IPS-15b (cell line): ENCODE measurements around the gene LRFN2.

Source experiments
- H3K27me3 ChIP-seq: one replicate; pipeline ENCODE4 v1.6.1; 2013; ENCODE audit warnings: low read length; ENCODE audit not compliant: control insufficient read depth, insufficient read depth
- H3K36me3 ChIP-seq: one replicate; pipeline ENCODE4 v1.6.1; 2013; ENCODE audit warnings: low read length; ENCODE audit not compliant: control insufficient read depth, insufficient read depth
- H3K4me1 ChIP-seq: one replicate; pipeline ENCODE4 v1.6.1; 2013; ENCODE audit warnings: mild to moderate bottlenecking, low read length; ENCODE audit not compliant: control insufficient read depth, insufficient read depth
- H3K4me3 ChIP-seq: one replicate; pipeline ENCODE4 v1.5.1; 2013; ENCODE audit warnings: low read depth, low read length
- H3K9ac ChIP-seq: one replicate; pipeline ENCODE4 v1.6.1; 2013; ENCODE audit warnings: low read depth, mild to moderate bottlenecking, low read length
- H3K9me3 ChIP-seq: one replicate; pipeline ENCODE4 v1.6.1; 2013; ENCODE audit warnings: mild to moderate bottlenecking, low read length; ENCODE audit not compliant: control insufficient read depth, insufficient read depth

The LRFN2 gene

DNA sequence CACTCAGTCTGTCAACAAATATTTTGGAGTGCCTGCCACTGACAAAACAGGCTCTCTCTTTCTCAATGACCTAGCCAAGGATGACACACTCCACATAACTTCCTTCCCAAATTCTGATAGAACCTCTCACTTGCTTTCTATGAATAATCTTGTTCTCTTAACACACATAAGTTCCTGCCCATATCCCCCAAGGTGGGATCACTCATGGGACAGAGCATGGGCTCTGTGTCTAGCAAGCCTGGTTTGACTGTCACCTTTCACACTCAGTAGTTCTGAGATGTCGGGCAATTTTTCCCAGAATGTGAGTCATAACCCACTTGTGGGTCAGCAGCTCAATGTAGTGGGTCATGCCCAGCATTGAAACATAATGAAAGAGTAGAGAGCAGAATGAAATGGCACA is 78.1 kb downstream of the LRFN2 start:
- Histone ChIP-seq H3K4me1 (no peaks in the 10 kb centered on the region), H3K4me3 (no peak overlapping the region), H3K36me3 (no peaks in the 10 kb centered on the region), H3K27me3 (no peaks in the 10 kb centered on the region), H3K9ac (no peak overlapping the region), H3K9me3 (no peaks in the 10 kb centered on the region)

- no peaks in the 10 kb centered on the region for H3K4me1 ChIP-seq
- no peaks in the 10 kb centered on the region for H3K36me3 ChIP-seq
- H3K9ac ChIP-seq, result no peak overlapping the region
- H3K4me3 ChIP-seq, result no peak overlapping the region
- H3K9me3 ChIP-seq, result no peaks in the 10 kb centered on the region
- no peaks in the 10 kb centered on the region for H3K27me3 ChIP-seq
Observed at GRCh38 chr6:40506954-40507353, 80.2 kb downstream of the LRFN2 start.

GRCh38 chr6:40505191-40505810 is 81.9 kb downstream of the LRFN2 start:
- Histone ChIP-seq H3K4me3 (no peak overlapping the region), H3K27me3 (no peaks in the 10 kb centered on the region), H3K9ac (no peak overlapping the region), H3K4me1 (no peaks in the 10 kb centered on the region), H3K36me3 (no peaks in the 10 kb centered on the region), H3K9me3 (no peaks in the 10 kb centered on the region)

DNA sequence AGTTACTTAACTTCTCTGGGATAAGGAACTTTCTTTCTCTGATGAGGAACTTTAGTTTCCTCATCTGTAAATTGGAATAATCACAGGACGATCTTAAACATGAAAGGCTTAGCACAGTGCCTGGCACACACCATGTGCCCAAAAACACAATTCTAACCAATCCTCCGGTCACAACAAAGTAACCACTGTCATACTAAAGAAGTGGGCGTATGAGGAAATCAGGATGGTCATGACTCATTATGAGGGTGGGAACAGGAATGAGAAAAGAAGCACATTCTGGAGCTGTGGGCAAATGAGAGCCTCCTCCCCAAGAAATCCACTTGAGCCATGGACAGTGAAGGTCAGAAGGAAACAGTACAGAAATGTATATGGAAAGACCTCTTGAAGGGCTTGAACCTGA is 82.9 kb downstream of the LRFN2 start:
- Histone ChIP-seq H3K4me3 (no peak overlapping the region), H3K27me3 (no peaks in the 10 kb centered on the region), H3K4me1 (no peaks in the 10 kb centered on the region), H3K9ac (no peak overlapping the region), H3K9me3 (no peaks in the 10 kb centered on the region), H3K36me3 (no peaks in the 10 kb centered on the region)

- no peaks in the 10 kb centered on the region for H3K9me3 ChIP-seq
- no peak overlapping the region for H3K9ac ChIP-seq
- H3K4me3 ChIP-seq, result no peak overlapping the region
- H3K36me3 ChIP-seq, result no peaks in the 10 kb centered on the region
- no peaks in the 10 kb centered on the region for H3K4me1 ChIP-seq
- H3K27me3 ChIP-seq, result no peaks in the 10 kb centered on the region
Observed at GRCh38 chr6:40500227-40500626, 86.9 kb downstream of the LRFN2 start.

- Histone ChIP-seq H3K36me3 (no peaks in the 10 kb centered on the region), H3K9ac (no peak overlapping the region), H3K27me3 (no peaks in the 10 kb centered on the region), H3K9me3 (no peaks in the 10 kb centered on the region), H3K4me1 (no peaks in the 10 kb centered on the region), H3K4me3 (no peak overlapping the region)
Observed at GRCh38 chr6:40499215-40499614, 87.9 kb downstream of the LRFN2 start.

- Histone ChIP-seq H3K36me3 (no peaks in the 10 kb centered on the region), H3K9me3 (no peaks in the 10 kb centered on the region), H3K27me3 (no peaks in the 10 kb centered on the region), H3K9ac (no peak overlapping the region), H3K4me1 (no peaks in the 10 kb centered on the region), H3K4me3 (no peak overlapping the region)
Observed at GRCh38 chr6:40498148-40498547, 89.0 kb downstream of the LRFN2 start.

- Histone ChIP-seq H3K4me3 (no peak overlapping the region), H3K36me3 (no peaks in the 10 kb centered on the region), H3K9ac (no peak overlapping the region), H3K4me1 (peaks cover 2% of the 10 kb centered on the region), H3K27me3 (no peaks in the 10 kb centered on the region), H3K9me3 (no peaks in the 10 kb centered on the region)
Observed at GRCh38 chr6:40492187-40492586, 95.0 kb downstream of the LRFN2 start.

DNA sequence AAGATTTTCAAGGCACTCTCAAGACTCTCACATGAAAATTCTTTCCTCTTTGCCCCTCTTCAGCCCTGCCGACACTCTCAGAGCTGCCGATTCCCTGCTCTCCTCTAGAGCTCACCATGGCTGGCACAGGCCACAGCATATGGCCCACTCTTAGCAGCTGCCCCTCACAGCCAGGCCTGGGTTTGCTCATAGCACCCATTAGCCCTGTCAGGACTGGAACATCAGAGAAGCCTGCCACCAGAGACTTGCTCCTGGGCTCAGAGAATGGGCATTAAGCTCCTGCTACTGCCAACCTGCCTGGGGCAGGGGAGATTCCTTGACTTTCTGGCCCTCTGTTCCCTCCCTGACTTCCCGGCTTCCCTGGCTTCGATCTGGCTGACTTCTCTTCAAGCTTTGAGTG is 96.7 kb downstream of the LRFN2 start:
- Histone ChIP-seq H3K4me3 (no peak overlapping the region), H3K9me3 (no peaks in the 10 kb centered on the region), H3K36me3 (no peaks in the 10 kb centered on the region), H3K4me1 (peaks cover 2% of the 10 kb centered on the region), H3K9ac (no peak overlapping the region), H3K27me3 (no peaks in the 10 kb centered on the region)

GRCh38 chr6:40489798-40490197 is 97.4 kb downstream of the LRFN2 start:
- no peak overlapping the region for H3K9ac ChIP-seq
- no peaks in the 10 kb centered on the region for H3K9me3 ChIP-seq
- H3K36me3 ChIP-seq, result no peaks in the 10 kb centered on the region
- H3K4me3 ChIP-seq, result no peak overlapping the region
- no peaks in the 10 kb centered on the region for H3K27me3 ChIP-seq
- H3K4me1 ChIP-seq, result peaks cover 2% of the 10 kb centered on the region

DNA sequence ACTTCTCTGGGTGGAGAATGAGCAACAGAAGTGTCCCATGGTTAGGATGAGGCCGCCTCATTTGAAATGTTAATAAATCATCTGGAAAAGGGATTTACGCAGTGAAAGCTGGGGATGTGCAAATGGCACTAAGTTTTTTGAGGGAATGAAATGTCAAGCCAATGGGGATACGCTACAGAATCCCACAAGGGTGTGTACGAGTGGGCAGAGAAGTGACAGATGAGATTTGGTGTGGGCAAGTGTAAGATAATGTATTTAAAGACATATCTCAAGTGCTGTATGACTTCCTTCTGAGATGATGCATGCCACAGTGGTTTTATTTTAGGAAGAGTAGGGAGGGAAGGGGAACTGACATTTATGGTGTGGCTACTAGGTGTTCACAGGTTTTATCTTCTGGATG is 100.6 kb downstream of the LRFN2 start:
- H3K4me1 ChIP-seq, result peaks cover 3% of the 10 kb centered on the region
- no peak overlapping the region for H3K9ac ChIP-seq
- no peaks in the 10 kb centered on the region for H3K9me3 ChIP-seq
- no peaks in the 10 kb centered on the region for H3K36me3 ChIP-seq
- H3K4me3 ChIP-seq, result no peak overlapping the region
- no peaks in the 10 kb centered on the region for H3K27me3 ChIP-seq

- H3K36me3 ChIP-seq, result no peaks in the 10 kb centered on the region
- no peaks in the 10 kb centered on the region for H3K27me3 ChIP-seq
- no peak overlapping the region for H3K9ac ChIP-seq
- H3K4me3 ChIP-seq, result no peak overlapping the region
- H3K9me3 ChIP-seq, result no peaks in the 10 kb centered on the region
- peaks cover 3% of the 10 kb centered on the region for H3K4me1 ChIP-seq
Observed at GRCh38 chr6:40485795-40486194, 101.4 kb downstream of the LRFN2 start.
